OCI-LY1 (cell line): ENCODE data around the gene CNOT8.

Experiments used
- CTCF ChIP-seq: fragments of 200-600 bp; sonication (generic), shearing (Covaris generic); IDR thresholded peaks from 2 replicates; pipeline ENCODE4 v1.5.1; 2017; ENCODE audit warnings: mild to moderate bottlenecking, antibody characterized with exemption, low read length, moderate library complexity, mixed read lengths
- EZH2 ChIP-seq: fragments of 200-600 bp; sonication (generic), shearing (Covaris generic); IDR thresholded peaks from 2 replicates; pipeline ENCODE4 v1.8.0; 2017; ENCODE audit warnings: borderline replicate concordance, mixed run types, mild to moderate bottlenecking, antibody characterized with exemption, low read length, moderate library complexity, mixed read lengths

- no peak for TF ChIP-seq EZH2
- TF ChIP-seq CTCF, result no peak
Measured at GRCh38 chr5:154842689-154843530, 15.5 kb upstream of the CNOT8 start.
